Kidney epithelial cell (primary cell): ENCODE results near the gene ZNF236. TPM values are rescaled to one million over a fixed set of nuclear protein-coding genes. Genes with fewer than 3 reads are reported as not detected.

Experiments
- DNase-seq: peaks from one replicate; pipeline ENCODE4 v3.0.0-alpha.2; 2010; ENCODE audit warnings: low read depth
- H3K27me3 ChIP-seq: 2 replicates; pipeline ENCODE4 v1.6.0; 2011; ENCODE audit warnings: low read length; ENCODE audit not compliant: control insufficient read depth, insufficient read depth
- H3K36me3 ChIP-seq: 2 replicates; pipeline ENCODE4 v1.5.1; 2011; ENCODE audit warnings: low read length; ENCODE audit not compliant: control insufficient read depth, insufficient read depth
- H3K4me3 ChIP-seq: 2 replicates; pipeline ENCODE4 v1.5.1; 2011; ENCODE audit warnings: low read depth, mild to moderate bottlenecking, control low read depth, low read length
- total RNA-seq: library from RNA; depleted of rRNA; stranded (reverse); fragments of >200 nt; gene quantifications from 2 replicates; pipeline ENCODE4 v1.2.3, GENCODE V29; 2015
- TF ChIP-seq, protein P1 (sequence below): IDR thresholded peaks from 2 replicates; pipeline ENCODE4 v1.5.1; 2011; ENCODE audit warnings: mild to moderate bottlenecking, moderate library complexity, low read length, control low read depth, inconsistent platforms; ENCODE audit not compliant: insufficient read depth, poor library complexity, severe bottlenecking

ZNF236 gene
- total RNA-seq, 1 donor from 2014 or later: 7.8 TPM

- no peaks in the 10 kb centered on the region for H3K27me3 ChIP-seq
- no peak overlapping the region for H3K4me3 ChIP-seq
- DNase-seq: no peak
- TF ChIP-seq, protein P1, sequence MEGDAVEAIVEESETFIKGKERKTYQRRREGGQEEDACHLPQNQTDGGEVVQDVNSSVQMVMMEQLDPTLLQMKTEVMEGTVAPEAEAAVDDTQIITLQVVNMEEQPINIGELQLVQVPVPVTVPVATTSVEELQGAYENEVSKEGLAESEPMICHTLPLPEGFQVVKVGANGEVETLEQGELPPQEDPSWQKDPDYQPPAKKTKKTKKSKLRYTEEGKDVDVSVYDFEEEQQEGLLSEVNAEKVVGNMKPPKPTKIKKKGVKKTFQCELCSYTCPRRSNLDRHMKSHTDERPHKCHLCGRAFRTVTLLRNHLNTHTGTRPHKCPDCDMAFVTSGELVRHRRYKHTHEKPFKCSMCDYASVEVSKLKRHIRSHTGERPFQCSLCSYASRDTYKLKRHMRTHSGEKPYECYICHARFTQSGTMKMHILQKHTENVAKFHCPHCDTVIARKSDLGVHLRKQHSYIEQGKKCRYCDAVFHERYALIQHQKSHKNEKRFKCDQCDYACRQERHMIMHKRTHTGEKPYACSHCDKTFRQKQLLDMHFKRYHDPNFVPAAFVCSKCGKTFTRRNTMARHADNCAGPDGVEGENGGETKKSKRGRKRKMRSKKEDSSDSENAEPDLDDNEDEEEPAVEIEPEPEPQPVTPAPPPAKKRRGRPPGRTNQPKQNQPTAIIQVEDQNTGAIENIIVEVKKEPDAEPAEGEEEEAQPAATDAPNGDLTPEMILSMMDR: no peak
- H3K36me3 ChIP-seq: peaks cover 4% of the 10 kb centered on the region
Measured at GRCh38 chr18:76915456-76915855, 93.1 kb downstream of the ZNF236 start.

GRCh38 chr18:76920974-76921373 is 98.6 kb downstream of the ZNF236 start:
- Histone ChIP-seq H3K27me3 (no peaks in the 10 kb centered on the region), H3K36me3 (peaks cover 3% of the 10 kb centered on the region), H3K4me3 (no peak overlapping the region)
- TF ChIP-seq, protein P1: no peak
- DNase-seq: no peak

- H3K4me3 ChIP-seq: no peak overlapping the region
- peaks cover 3% of the 10 kb centered on the region for H3K36me3 ChIP-seq
- H3K27me3 ChIP-seq: no peaks in the 10 kb centered on the region
- no peak for DNase-seq
- TF ChIP-seq, protein P1: peak; percentile 67
Measured at GRCh38 chr18:76922107-76922506, 99.8 kb downstream of the ZNF236 start.

GRCh38 chr18:76923485-76924085 is 101.2 kb downstream of the ZNF236 start:
- no peak for DNase-seq
- Histone ChIP-seq H3K4me3 (no peak overlapping the region), H3K27me3 (no peaks in the 10 kb centered on the region), H3K36me3 (peaks cover 3% of the 10 kb centered on the region)
- TF ChIP-seq, protein P1: peak; percentile 62

DNA sequence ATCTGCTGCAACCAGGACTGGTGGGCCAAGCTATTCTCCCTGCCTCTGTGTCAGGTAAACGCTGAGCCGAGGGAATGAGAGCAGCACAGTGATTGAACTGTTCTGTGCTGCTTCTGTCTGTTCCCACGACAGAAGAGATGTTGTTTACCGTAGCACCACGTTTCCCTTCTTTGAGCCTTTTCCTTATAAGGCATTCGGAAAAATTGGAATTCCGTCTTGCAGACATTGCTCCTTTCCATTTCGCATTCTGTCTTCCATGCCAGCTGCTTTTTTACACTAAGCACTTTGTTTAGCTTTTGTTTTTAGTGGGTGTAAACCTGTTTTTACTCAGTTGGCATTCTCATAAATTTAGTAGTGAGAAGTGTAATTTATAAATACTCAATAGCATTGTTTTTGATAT is 103.1 kb downstream of the ZNF236 start:
- Histone ChIP-seq H3K27me3 (no peaks in the 10 kb centered on the region), H3K36me3 (peaks cover 2% of the 10 kb centered on the region), H3K4me3 (no peak overlapping the region)
- TF ChIP-seq, protein P1: no peak
- DNase-seq: no peak

DNA sequence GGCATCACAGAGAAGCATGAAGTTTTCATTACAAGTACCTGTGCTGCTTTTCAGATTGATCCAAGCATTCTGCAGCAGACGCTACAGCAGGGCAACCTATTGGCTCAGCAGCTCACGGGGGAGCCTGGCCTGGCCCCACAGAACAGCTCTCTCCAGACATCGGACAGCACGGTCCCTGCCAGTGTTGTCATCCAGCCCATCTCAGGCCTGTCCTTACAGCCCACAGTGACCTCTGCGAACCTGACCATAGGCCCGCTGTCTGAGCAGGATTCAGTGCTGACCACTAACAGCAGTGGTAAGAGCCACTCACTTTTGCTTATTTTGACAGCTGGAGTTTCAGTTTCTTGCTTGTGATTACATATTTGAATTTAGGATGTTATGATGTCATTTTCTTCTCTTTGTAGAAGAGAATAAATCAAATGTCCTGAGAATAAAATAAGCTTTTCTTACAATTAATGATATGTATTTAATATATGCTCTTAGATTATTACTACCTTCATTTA is 104.9 kb downstream of the ZNF236 start:
- Histone ChIP-seq H3K36me3 (no peaks in the 10 kb centered on the region), H3K27me3 (no peaks in the 10 kb centered on the region), H3K4me3 (no peak overlapping the region)
- TF ChIP-seq, protein P1: no peak
- no peak for DNase-seq
